ENCODE results near the gene LIN28B.

The LIN28B gene

DNA sequence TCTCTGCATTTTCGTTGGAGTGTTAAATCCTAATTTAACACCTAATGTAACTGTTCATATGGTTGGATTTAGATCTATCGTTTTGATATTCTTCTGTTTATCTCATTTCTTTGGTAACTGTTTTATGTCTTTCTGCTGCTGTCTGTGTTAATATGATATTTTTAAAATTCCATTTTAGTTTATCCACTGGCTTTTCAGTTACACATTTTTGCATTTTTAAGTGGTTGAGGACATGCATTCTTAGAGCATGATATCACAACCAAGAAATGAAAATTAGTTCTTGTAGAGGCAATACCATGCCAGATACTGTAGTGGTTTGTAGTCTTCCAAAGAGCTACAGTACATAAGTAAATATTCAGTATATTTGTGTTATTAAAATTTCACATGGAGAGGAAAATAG, 58.6 kb downstream of the LIN28B start:
- DNase-seq = no peak

DNA sequence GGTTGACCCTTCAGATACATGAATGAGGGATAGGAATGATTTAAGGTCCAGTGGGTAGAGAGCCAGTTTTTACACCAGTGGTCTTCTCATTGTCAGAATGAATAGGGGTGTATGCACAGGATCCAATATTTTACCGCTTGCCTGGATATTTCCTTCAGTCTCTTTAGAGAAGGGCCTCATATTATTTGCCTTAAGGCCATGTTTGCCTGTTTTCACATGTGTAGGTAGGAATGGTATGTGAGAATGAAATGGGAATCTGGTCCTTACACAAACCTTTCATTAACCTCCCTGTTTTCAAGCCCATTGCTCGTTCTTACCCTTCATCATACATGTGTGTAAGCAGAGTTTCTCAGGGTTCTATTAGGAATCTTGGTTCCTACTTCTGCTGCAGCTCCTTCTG, 62.4 kb downstream of the LIN28B start:
- DNase-seq = no peak

DNA sequence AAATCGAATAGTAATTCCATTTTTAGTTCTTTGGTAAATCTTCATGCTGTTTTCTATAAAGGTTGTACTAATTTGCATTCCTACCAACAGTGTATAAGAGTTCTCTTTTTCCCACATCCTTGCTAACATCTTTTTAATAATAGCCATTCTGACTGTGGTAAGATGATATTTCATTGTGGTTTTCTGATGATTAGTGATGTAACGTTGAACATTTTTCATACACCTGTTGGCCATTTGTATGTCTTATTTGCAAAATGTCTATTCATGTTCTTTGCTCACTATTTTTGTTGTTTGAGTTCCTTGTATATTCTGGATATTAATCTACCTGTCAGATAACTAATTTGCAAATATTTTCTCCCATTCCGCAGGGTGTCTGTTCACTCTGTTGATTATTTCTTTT, 64.5 kb downstream of the LIN28B start:
- no peak for DNase-seq

DNA sequence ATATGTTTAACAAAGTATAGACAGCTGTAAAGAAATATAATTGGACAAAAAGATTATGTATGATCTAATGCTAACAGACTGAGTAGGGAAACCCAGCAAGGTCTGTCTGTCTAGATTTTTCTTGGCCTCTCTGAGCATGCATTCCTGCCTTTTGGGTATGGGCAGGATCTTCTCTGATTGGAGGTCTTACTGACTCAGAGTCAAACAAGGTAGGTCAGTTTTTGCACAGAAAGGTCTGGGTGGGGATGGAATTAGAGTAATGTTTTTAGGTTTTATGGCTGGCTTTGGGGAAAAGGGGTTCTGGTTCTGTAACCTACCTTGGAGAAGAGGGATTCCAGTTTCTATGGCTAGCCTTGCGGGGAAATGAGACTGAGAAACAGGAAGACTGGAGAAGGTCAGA, 65.5 kb downstream of the LIN28B start:
- DNase-seq = no peak

DNA sequence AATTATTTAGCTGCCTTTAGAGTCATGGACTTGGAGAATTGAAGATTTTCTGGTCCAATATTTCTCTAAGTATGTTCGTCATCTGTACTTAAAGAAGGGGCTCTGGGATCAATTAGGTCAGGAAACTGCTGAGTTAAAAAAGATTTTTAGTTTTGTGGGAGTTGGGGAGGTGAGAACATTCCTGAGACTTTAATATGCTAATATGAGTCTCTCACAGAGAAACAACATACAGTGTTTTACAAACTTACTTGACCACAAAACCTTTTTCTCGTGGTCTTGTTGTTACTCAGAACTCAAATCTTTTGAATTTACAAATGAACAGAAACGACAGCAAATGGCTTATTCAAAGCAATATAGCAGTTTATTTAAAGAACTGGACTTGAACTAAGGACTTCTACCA, 67.9 kb downstream of the LIN28B start:
- DNase-seq = no peak

DNA sequence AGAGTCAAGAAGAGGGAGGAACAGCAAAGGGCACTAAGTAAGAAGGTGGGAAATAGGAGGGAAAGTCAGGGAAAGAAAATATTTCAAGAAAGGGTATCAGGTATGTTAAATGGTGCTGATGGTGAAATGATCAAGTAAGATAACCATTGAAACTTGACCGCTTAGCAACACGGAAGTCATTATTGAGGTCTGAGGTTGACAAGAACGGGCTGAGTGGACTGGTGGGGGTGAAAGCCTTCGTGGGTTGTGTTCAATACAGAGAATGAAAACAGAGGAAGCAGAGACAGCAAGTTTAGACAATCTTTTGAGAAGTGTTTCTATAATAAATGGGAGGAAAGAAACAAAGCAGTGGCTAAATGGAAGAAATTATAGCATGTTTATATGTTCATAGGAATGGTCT, 72.0 kb downstream of the LIN28B start:
- DNase-seq = no peak

DNA sequence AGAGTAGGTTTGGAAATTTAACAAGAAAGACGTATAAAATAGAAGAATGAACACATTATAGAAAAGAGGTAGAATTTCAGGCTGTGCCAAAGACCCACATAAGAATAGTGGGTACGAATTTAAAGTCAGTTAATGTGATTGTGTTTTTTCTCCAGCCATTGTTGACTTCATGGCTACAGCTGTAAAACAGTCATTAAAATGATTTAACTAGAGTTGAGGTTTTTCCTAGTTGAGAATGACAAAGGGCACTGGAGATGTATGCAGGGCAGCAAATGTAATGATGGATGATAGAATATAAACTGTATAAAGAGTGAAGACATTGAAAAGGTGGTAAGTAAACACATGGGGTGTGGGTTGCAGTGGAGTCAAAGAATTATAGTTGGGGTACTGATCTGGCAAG, 72.7 kb downstream of the LIN28B start:
- no peak for DNase-seq

DNA sequence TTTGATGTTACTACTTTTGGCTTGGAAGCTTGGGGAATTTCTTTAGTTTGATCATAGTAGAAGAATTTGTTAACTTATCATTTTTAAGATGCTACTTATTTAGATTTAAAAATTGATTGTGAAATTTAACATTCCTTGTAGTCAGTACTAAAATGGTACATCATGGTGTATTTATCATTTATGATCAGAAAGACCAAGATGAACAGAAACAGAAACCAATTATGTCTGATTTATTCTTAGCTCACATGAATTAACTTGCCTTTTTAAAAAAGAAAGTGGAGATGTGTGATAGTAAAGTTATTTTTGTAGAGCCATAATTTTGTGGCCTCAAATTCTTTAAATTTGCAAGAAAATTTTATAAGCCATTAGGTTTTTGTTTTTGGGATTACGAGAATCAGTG, 77.6 kb downstream of the LIN28B start:
- DNase-seq = no peak

DNA sequence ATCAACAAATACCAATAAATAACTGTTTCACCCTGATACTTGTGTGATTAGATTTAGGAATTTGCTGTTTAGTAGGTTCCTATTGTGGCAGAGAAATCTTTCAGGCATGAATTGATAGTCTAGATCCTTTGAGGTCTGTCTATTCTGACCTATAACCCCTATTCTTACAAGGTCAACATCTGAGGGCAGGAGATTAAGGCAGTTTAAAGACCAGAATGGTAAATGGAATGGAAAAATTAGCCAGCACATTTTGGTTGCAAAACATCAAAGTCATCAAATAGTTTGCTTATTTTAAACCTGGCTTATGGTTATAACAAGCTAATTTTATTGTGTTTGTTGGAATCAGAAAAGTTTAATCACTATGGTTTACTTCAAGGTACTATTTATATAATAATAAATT, 78.4 kb downstream of the LIN28B start:
- DNase-seq = no peak

DNA sequence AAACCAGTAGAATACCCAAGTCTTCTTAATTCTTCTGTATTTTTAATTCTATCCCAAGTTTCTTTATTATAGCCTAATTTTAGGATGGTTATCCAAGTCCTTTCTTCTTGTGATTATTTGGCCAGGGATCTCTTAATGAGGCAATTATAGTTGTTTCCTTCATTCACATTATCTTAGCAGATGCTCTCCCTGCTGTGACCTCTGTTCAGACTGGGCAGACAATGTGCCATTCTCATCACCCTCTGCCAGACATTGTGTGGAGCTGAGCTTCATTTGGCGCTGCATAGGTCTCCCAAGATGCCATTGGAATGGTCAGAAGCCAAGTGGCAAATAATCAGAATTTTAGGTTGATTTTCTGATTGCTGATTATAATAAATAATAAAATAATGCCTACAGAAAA, 79.4 kb downstream of the LIN28B start:
- no peak for DNase-seq

DNA sequence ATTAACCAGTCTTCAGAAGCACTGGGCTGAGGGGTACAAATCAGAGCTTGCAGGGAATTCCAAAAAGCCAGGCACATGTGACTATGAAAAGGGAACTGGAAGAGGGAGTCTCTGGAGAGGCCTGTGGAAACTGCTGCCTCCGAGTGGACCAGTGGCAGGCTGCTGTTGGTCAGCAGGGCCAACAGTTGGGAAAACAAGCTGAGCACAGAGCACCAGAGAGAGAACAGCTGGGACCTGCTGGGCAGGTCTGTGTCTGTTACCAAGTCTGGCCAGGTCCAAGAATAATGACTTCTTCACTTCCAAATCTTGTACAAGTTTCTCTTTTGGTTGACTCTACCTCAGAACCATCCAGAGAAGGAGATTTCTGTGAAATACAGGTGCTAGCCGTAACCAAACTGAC, 81.4 kb downstream of the LIN28B start:
- no peak for DNase-seq

DNA sequence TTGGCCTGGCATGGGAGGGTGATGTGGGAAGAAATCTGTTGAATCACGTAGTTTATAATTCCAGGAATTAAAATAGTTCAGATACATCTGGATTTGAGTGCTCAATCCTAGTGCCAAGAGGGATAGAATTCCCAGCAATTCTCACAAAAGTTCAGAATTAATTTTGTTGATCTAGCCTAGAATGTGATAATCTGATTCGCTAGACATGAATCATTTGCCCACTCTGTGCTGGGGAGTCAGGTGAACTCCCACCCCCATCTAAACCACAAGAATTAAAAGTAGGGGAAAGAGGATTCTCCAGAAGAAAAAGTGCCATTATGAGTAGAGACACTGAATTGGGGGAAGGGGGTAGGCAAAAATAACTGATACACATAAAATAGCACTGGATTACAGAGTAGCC, 85.0 kb downstream of the LIN28B start:
- DNase-seq = no peak

DNA sequence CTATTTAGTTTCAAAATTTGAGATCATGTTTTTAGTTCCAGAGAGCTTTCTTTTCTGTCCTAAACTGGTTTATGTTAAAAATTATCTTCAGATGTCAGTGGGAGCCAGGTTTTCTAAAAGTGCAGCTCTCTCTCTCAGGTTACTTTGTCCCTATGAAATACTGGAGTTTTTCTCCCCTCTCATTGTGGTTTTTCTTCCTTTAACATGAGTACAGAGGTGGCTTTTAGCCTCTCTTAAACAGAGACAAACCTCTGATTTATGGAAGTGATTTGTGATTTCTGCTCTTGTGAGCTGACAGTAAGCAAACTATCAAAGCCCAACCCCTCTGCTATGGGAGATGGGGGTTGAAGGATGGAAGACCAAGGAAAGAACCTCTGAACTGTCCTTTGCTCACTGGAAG, 85.7 kb downstream of the LIN28B start:
- no peak for DNase-seq

DNA sequence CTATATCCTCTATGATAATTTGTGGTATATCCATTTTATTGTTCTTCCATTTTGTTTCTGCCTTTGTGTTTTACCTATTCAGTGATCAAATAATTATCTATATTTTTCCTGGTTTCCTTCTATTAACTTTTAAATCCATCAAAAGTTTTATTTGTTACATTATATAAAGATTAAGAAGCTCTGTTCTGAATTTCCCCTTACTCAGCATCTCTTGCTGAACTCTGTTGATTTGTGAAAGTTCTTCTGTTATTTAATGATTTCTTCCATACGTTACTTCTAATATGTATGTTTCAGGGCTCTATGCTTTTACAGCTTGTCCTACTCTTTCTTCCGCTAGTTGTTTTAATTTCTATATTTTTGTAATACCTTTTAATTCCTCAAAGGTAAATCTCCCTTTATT, 87.1 kb downstream of the LIN28B start:
- DNase-seq = no peak

DNA sequence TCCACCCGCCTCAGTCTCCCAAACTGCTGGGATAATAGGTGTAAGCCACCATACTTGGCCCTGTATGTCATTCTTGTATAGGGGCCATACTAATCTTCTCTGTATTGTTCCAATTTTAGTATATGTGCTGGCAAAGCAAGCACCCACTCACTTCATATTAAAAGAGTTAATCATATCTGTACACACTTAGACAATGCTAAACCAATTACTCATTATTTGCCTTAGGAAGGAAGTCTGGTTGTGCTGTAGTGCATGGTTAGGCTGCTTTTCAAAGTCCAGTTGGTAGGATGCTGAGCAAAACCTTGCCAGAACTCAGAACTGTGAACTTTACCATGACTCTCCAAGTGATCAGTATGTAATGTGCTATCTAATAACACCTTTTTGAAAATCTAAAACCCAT, 88.6 kb downstream of the LIN28B start:
- no peak for DNase-seq

DNA sequence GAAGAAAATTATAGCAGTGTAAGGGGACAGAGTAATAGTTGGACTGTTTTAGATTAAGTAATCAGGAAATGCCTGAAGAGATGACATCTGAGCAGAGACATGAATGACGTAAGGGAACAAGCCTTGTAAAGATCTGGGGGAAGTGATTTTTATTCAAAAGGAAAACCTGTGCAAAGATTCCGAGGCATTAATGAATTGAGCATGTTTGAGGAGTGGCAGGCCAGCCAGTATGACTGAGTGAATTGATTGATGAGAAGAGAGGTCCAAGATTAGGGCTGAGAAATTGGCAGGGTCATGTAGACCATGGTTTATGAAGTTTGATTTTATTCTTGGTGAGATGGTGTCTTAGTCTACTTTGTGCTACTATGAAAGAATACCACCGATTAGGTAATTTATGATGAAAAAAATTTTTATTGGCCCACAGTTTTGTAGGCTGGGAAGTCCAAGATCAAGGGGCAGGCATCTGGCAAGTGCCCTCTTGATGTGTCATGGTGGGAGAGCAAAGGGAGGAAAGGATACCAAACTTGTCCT, 95.1 kb downstream of the LIN28B start:
- DNase-seq = no peak

DNA sequence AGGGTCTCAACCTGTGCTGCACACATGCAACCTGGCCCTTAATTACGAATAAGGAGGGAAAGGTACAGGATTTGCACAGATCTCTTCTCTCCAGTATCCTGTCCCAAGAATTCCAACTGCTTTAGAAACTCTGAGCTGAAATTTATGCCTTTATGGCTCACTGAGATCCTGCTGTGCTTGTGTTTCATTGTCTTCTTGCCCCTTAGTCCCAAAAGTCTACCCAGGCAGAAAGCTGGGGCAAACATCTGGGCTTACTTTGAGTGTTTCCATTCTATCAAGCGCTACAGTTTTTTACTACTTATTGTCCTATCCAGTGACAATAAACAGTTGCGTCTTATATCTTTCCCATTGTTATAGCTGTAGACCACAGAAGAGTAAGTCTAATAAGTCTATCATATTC, 99.7 kb downstream of the LIN28B start:
- no peak for DNase-seq

DNA sequence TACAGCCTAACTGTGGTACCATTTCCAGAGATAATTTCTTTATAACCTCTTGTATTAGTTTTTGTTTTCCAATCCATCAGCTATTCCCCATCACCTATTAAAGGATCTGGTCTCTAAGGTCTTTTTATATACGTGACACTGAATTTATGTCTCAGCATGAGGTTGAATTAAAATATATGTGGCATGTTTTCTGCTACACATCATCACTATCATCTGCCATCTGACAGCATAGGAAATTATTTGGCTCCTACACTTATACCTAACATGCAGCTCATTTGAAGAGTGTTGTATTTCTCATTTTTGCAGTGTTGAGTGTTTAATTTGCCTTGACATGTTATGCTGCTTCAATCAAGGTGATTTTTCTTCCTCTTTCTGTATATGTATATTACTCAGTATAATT, 100.3 kb downstream of the LIN28B start:
- DNase-seq = no peak

DNA sequence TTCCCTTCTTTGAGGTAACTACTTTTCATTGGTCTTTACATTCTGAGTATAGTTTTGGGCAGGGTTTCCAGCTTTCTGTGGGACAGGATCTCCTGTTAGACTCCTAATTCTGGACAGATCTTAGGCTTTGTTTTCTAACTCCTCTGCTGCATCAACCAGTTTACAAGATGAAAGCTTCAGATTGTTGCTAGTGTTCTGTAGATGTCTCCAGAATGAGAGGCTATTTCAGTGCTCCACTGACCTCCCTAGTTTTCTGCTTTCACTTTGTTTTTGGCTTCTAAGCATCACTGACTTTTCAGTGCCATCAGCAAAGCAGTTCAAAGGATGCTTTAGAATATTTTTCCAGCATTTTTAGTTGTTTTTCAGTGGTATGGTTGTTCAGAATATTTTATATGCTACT, 101.4 kb downstream of the LIN28B start:
- DNase-seq = no peak

DNA sequence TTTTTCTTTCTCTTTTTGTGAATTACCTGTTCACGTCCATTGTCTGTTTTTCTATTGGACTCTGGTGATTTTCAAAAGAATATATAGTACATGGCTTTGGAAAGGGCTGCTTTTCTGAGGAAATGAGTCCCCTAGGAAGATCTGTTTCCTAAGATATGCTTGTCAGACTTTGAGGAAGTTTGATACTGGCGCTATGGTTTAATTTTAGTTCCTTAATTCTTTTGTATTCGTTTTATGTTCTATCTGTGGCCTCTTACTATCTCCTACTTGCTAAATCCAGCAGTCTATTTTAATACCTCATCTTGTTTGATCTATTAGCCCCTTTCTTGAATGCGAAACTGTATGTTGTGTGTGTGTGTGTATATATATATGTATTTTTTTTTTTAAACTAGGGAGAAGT, 101.9 kb downstream of the LIN28B start:
- no peak for DNase-seq

DNA sequence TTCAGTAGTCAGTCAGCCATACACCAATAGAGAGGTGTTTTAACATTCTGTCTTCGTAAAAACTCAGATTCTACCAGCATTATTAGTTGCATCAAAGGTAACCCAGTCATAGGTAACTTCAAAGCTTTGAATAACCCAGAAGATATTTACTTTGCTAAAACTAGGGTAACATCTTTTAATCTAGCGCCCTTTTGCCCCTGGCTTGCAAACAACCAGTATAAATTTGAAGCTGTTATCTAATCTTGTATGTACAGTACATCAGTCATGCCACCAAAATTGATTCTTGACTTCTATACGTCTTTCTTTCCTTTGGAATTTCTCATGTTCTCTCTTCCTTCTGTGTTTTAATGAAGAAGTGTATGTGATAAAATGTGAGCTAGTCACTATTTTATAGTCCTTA, 109.3 kb downstream of the LIN28B start:
- no peak for DNase-seq

DNA sequence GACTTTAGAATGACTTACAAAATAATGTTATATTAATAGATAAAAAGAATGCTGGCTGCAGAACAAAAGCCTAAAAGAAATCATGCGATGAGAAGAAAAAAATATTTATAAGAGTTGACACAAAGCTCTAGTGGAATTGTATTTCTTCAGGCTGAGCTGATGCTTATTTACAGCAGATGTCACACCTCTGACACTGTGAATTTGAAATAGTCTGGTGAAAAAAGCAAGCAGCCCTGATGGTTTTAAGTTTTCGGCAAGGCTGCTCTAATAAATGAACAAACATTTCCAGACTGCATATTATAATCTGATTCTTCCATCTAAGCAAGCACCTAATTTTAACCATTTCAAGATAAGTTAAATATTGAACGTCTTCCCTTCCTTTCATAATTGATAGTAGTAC, 109.9 kb downstream of the LIN28B start:
- DNase-seq = no peak

DNA sequence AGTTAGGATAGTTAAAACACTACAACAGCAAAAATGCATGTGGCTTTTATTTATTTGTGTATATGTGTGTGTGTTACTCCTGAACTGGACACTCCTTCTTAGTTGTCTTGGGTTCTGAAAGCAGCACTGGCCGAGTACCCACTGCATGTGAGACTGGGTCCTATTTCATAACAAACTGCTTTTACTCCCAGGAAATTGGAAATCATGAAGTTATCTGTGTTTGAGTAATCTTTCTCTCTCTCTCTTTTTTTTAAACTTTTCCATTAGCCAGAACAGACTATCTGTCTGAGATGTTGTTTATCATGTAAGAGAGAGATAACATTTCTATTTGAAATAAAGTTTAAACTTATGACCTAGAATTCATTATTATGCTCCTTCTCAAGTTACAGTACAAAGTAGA, 110.4 kb downstream of the LIN28B start:
- no peak for DNase-seq

DNA sequence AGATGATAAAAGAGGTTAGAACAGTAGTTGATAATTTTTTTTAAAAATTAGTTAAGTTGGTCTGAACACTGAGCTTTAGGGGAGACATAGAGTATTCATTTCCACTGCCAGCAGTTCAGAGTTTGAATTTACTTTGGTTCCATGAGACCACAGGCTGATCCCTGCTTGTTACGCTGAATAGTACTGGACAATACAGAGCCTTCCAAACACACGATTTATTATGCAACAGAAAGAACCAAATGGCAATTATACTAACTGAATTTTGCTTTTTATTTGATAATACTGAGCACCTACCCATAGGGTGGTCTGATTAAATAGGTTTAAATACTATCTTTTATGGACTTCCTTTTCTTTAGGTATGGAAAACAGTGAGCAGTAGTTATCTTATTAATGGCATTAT, 111.5 kb downstream of the LIN28B start:
- no peak for DNase-seq

DNA sequence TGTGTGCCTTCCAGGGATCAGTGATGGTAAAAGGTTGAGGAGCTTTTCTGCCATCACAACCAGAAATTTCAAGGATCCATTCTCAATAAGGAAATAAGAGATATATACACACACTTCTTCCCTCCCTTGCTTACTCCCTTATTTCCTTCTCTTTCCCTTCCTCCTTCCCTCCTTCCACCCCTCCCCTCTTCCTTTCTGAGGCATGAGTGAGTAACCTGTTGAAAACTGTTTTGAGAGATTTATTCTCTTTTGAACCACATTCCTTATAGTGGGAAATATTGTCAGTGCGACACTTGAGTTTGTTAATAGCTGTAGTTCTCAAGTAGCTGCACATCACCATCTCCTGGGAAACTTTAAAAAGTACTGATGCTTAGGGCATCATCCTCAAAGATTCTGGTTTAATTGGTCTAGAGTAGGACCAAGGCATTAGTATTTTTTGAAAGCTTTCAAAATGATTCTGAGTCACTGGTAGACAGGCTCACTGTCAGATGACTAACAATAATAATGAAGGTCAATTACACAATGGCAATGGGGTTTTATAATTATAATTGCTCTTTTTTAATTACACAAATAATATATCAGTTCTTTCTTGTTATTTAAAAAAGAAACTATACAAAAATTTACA, 113.0 kb downstream of the LIN28B start:
- DNase-seq = no peak

DNA sequence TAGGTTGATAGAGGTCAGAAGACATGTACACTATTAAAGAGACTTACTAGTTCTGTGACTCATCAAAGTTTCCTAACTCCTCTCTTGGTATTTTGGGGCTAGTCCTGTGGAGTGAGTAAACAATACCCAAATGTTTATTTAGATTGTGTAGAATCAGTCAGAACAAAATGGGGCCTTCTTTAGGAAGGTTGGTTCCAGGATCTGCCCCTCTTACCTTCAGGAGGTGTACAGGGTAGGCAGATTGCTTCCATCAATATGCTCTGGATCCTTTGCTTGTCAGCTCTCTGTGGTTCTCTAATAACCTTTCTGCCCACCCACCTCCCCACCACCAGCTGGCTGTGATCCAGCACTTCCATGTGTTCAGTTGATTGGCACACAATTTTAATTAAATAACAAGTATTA, 115.9 kb downstream of the LIN28B start:
- DNase-seq = no peak

Data from activated CD4-positive, CD25-positive, alpha-beta regulatory T cell (primary cell).